AG04449 (cell line): ENCODE data around the gene ST3GAL6.

Source experiments
- CTCF ChIA-PET: fragments of 350-600 bp; formaldehyde crosslinking; extraction: SDS; loops from one replicate; lab custom pipeline; 2021; ENCODE audit warnings: antibody characterized with exemption; lab: Yijun Ruan, JAX
- POLR2A ChIA-PET: fragments of 400-600, 350-600 bp; formaldehyde crosslinking; extraction: SDS; loops from one replicate; lab custom pipeline; 2020; ENCODE audit warnings: antibody characterized with exemption, inconsistent platforms; lab: Yijun Ruan, JAX
- DNase-seq: peaks from one replicate; pipeline ENCODE4 v3.0.0-alpha.2; 2010; ENCODE audit warnings: low read depth, low spot score
- H3K4me3 ChIP-seq: 2 replicates; pipeline ENCODE4 v1.5.1; 2011; ENCODE audit warnings: low read depth, mild to moderate bottlenecking, control low read depth, low read length
- CTCF ChIP-seq: IDR thresholded peaks from one replicate; pipeline ENCODE4 v1.5.1; 2011; ENCODE audit warnings: mild to moderate bottlenecking, moderate library complexity, low read length, control low read depth, inconsistent platforms; ENCODE audit not compliant: insufficient read depth; ENCODE audit errors: missing control alignments

The ST3GAL6 gene

GRCh38 chr3:98764472-98764884, 1.3 kb downstream of the ST3GAL6 start:
- ChIA-PET CTCF (no interaction called here), POLR2A (no interaction called here)
- H3K4me3 ChIP-seq = no peak overlapping the region
- TF ChIP-seq CTCF = no peak
- no peak for DNase-seq

DNA sequence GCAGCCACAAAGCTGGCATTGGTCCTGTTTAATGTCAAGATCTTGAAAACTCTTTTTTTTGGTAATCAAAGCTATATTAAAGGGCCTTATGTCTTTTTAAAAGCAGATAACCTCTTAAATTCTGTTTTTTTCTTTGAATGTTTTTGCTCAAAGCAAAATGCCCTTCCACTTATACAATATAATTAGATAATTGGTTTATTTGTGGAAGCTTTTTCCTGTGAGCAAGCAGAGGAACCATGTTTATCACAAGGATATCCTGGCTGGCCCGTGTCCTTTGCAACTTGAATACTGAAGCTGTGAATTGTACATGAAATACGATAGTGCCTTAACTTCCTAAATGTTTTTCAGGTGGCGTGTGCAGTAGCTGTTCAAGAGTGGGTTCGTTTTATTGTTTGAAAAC, 2.6 kb downstream of the ST3GAL6 start:
- CTCF ChIA-PET = interaction anchor here (1.0 kb wide), 1 partner anchor 13 kb away, joined by 3 read pairs; no protein-coding TSS in a partner anchor
- POLR2A ChIA-PET = no interaction called here
- H3K4me3 ChIP-seq = no peak overlapping the region
- no peak for DNase-seq
- TF ChIP-seq CTCF = no peak

DNA sequence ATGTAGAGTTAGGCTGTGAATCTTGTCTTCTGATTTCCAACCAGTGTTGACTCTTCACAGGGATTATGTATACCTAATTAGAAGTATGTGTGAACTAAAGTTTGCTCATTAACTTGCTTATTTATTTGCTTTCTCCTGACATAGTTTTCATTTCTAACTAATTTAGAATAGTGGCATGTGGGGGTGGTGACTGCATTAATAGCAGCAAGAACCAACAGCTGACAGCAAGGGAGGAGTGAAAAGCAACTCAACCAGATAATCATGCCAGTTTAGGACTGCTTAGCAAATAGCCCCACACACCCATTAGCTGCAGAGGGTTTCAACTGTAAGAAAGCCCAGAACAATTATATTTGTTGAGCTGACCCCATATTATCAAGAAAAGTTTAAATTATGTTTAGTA, 3.8 kb downstream of the ST3GAL6 start:
- no peak for DNase-seq
- H3K4me3 ChIP-seq = no peak overlapping the region
- no peak for TF ChIP-seq CTCF
- ChIA-PET CTCF (no interaction called here), POLR2A (no interaction called here)

DNA sequence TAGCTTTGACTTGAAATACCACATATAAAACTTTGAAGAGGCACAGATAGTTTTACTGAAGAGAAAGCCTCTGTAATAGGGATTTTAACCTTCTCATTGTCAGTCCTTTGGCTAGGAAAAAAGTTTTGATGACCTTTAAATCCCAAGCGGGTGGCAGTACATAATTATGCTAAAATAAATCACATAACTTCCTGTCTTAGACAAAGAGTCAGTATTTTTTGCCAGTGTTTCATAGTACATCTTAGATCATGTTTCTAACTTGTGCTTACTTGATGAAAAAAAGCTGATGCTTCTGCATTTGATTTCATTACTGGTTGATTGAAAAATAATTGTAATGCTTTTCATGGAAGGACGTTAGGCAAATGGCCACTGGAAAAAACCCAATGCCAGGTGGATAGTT, 5.8 kb downstream of the ST3GAL6 start:
- POLR2A ChIA-PET = no interaction called here
- CTCF ChIA-PET = interaction anchor here (1.2 kb wide), 1 partner anchor 9 kb away, joined by 4 read pairs; no protein-coding TSS in a partner anchor
- H3K4me3 ChIP-seq = no peak overlapping the region
- TF ChIP-seq CTCF = no peak
- no peak for DNase-seq

- no peak for DNase-seq
- POLR2A ChIA-PET = no interaction called here
- CTCF ChIA-PET = interaction anchor here (1.2 kb wide), 1 partner anchor 9 kb away, joined by 4 read pairs; no protein-coding TSS in a partner anchor
- TF ChIP-seq CTCF = no peak
- no peak overlapping the region for H3K4me3 ChIP-seq
These were observed 6.3 kb downstream of the ST3GAL6 start for GRCh38 chr3:98769448-98769847.

- ChIA-PET CTCF (interaction anchor here (1.0 kb wide), 1 partner anchor 172 kb away, joined by 3 read pairs; no protein-coding TSS in a partner anchor), POLR2A (no interaction called here)
- no peak overlapping the region for H3K4me3 ChIP-seq
- DNase-seq = no peak
- TF ChIP-seq CTCF = no peak
These were observed 7.3 kb downstream of the ST3GAL6 start for GRCh38 chr3:98770261-98771039.
